ENCODE results near the gene MGMT. TPM values are rescaled to one million over a fixed set of nuclear protein-coding genes. Genes with fewer than 3 reads are reported as not detected.

MGMT gene
- total RNA-seq, 6 experiments from 2014 or later = 8.9 to 18.0 (median 10.0) TPM

DNA sequence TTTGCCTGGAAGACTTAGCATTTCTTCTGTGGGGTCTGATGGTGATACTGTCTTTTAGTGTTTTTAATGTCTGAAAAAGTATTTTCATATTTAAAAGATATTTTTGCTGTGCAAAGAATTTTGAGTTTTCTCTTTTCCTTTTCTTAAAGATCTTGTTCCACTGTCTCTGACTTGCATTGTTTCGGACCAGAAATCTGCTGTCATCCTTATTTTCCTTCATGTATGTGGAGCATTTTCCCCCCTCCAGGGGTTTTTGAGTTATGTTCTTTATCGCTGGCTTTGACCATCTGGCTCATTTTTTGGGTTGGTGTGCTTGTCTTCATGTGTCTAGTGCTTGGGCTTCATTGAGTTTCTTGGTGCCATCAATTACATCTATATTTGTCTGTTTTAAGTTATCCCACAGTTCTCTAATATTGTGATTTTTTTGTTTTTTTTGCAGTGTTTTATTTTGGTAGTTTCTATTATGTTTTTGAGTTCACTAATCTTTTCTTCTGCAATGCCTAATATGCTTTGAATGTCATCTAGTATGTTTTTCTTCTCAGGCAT, 119.9 kb downstream of the MGMT start:
- H3K4me3 Mint-ChIP-seq = no peak overlapping the region
- no peaks in the 10 kb centered on the region for H3K27me3 Mint-ChIP-seq (ENCODE audit: insufficient read depth)
- peaks cover 46% of the 10 kb centered on the region for H3K36me3 Mint-ChIP-seq (ENCODE audit: low read depth)
- H3K9me3 Mint-ChIP-seq = peaks cover 63% of the 10 kb centered on the region
- peak; percentile 3 for DNase-seq
- H3K27ac Mint-ChIP-seq = no peak overlapping the region
- H3K4me1 Mint-ChIP-seq (ENCODE audit: low read depth) = no peaks in the 10 kb centered on the region
- TF ChIP-seq, protein P1, sequence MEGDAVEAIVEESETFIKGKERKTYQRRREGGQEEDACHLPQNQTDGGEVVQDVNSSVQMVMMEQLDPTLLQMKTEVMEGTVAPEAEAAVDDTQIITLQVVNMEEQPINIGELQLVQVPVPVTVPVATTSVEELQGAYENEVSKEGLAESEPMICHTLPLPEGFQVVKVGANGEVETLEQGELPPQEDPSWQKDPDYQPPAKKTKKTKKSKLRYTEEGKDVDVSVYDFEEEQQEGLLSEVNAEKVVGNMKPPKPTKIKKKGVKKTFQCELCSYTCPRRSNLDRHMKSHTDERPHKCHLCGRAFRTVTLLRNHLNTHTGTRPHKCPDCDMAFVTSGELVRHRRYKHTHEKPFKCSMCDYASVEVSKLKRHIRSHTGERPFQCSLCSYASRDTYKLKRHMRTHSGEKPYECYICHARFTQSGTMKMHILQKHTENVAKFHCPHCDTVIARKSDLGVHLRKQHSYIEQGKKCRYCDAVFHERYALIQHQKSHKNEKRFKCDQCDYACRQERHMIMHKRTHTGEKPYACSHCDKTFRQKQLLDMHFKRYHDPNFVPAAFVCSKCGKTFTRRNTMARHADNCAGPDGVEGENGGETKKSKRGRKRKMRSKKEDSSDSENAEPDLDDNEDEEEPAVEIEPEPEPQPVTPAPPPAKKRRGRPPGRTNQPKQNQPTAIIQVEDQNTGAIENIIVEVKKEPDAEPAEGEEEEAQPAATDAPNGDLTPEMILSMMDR (IDR thresholded peaks at IDR 0.05) = no peak

DNA sequence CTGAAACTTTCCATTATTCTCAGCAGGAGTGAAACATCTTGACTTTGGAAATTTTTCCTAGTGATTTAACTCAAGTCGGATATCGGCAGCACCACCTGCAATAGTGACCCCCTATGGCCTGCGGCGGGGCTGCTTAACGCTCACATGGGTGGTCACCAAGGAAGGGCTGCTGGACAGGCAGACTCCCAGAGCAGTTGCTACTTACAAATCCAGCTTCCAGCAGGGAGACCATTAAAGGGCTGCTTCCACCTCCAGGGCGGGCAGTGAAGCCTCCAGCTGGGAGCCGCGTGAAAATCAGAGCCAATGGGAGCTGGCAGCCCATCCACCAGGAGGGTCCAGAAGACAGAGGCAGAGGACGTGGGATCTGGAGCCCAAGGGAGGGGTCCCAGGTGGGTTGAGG, 122.5 kb downstream of the MGMT start:
- Mint-ChIP-seq H3K9me3 (peaks cover 75% of the 10 kb centered on the region), H3K27me3 (ENCODE audit: insufficient read depth) (no peaks in the 10 kb centered on the region), H3K4me3 (no peak overlapping the region), H3K27ac (no peak overlapping the region), H3K4me1 (ENCODE audit: low read depth) (no peaks in the 10 kb centered on the region), H3K36me3 (ENCODE audit: low read depth) (peaks cover 42% of the 10 kb centered on the region)
- DNase-seq = no peak
- TF ChIP-seq, protein P1 (IDR thresholded peaks at IDR 0.05) = no peak

DNA sequence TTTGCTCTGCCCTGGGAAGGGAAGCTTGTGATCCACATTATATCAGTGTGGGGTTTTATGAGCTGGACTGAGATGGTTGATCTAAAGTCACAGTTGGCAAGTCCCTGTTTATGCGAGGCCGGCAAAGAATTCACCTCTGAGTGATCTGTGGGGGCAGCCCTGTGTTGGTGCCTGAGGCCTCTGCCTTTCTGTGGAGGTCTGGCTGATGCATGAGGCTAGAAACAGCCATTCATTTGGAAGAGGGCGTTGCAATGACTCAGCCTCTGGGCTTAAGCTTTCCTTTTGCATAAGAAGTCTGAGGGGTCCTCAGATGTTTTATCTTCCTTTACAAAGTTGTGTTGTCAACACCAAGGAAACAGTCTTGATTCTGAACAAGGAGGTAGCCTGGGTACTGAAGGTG, 126.9 kb downstream of the MGMT start:
- peaks cover 76% of the 10 kb centered on the region for H3K9me3 Mint-ChIP-seq
- H3K27me3 Mint-ChIP-seq (ENCODE audit: insufficient read depth) = no peaks in the 10 kb centered on the region
- H3K27ac Mint-ChIP-seq = no peak overlapping the region
- no peak overlapping the region for H3K4me3 Mint-ChIP-seq
- TF ChIP-seq, protein P1 (IDR thresholded peaks at IDR 0.05) = no peak
- H3K36me3 Mint-ChIP-seq (ENCODE audit: low read depth) = peaks cover 31% of the 10 kb centered on the region
- no peaks in the 10 kb centered on the region for H3K4me1 Mint-ChIP-seq (ENCODE audit: low read depth)
- no peak for DNase-seq

DNA sequence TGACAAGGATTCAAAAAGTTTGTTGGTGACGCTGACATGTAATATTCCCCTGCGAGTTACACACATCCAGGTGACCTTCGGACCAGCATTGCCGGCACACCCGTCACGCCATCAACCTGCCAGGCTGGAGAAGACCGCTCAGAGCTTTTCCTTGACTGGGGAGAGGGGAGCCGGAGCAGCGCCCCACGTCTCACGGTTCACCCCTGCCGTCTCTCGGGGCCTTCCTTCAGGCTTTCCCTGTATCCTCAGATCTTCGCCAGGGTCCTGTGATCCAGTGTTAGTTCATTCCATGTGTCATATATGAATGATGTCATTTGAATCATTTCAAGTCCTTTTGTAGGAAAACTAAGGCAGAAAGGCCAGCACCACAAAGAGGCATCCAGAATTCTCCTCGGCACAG, 127.8 kb downstream of the MGMT start:
- Mint-ChIP-seq H3K4me1 (ENCODE audit: low read depth) (no peaks in the 10 kb centered on the region), H3K9me3 (peaks cover 70% of the 10 kb centered on the region), H3K27ac (no peak overlapping the region), H3K36me3 (ENCODE audit: low read depth) (peaks cover 27% of the 10 kb centered on the region), H3K4me3 (no peak overlapping the region), H3K27me3 (ENCODE audit: insufficient read depth) (no peaks in the 10 kb centered on the region)
- DNase-seq = no peak
- TF ChIP-seq, protein P1 (IDR thresholded peaks at IDR 0.05) = no peak

DNA sequence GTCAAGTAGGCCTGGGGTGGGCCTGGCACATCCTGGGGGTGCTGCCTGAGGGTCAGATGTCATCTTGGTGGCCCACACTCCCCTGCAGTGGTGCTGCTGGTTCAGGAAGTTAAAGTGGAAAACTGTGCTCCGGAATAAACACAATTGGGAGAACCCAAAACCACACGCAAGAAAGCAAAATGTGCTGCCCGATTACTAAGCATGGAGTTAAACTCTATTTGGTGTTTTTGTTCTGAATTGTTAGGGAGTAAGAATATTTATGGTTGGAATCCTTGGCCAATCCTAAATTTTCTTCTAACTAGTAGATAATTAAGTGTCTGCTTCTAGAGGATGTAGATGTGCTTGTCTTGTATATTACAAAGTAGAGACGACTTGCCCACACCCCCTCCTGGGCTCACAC, 131.4 kb downstream of the MGMT start:
- no peak for DNase-seq
- Mint-ChIP-seq H3K4me1 (ENCODE audit: low read depth) (no peaks in the 10 kb centered on the region), H3K4me3 (no peak overlapping the region), H3K27me3 (ENCODE audit: insufficient read depth) (no peaks in the 10 kb centered on the region), H3K9me3 (peaks cover 49% of the 10 kb centered on the region), H3K27ac (no peak overlapping the region), H3K36me3 (ENCODE audit: low read depth) (peaks cover 26% of the 10 kb centered on the region)
- TF ChIP-seq, protein P1 (IDR thresholded peaks at IDR 0.05) = no peak

- DNase-seq = no peak
- Mint-ChIP-seq H3K27me3 (ENCODE audit: insufficient read depth) (no peaks in the 10 kb centered on the region), H3K4me1 (ENCODE audit: low read depth) (no peaks in the 10 kb centered on the region), H3K9me3 (peaks cover 42% of the 10 kb centered on the region), H3K36me3 (ENCODE audit: low read depth) (peaks cover 25% of the 10 kb centered on the region), H3K27ac (no peak overlapping the region), H3K4me3 (no peak overlapping the region)
- TF ChIP-seq, protein P1 (IDR thresholded peaks at IDR 0.05) = no peak
These were observed 132.1 kb downstream of the MGMT start for GRCh38 chr10:129599160-129599559.

Measured in HFFc6 (cell line).